Loucy (cell line): ENCODE measurements around the gene FMN1.

Experiments
- H2AFZ ChIP-seq: fragments of 200-600 bp; sonication (generic); 2 replicates; pipeline ENCODE4 v1.6.0; 2016; ENCODE audit warnings: antibody characterized with exemption, mild to moderate bottlenecking, low read length, moderate library complexity
- H3F3A ChIP-seq: fragments of 200-600 bp; 2 replicates; pipeline ENCODE4 v1.6.0; 2016; ENCODE audit warnings: antibody characterized with exemption, low read depth, mild to moderate bottlenecking
- H3K27me3 ChIP-seq: fragments of 200-600 bp; sonication (generic); 2 replicates; pipeline ENCODE4 v1.6.1; 2014; ENCODE audit warnings: low read length, mild to moderate bottlenecking; ENCODE audit not compliant: insufficient read depth, poor library complexity, severe bottlenecking
- H3K36me3 ChIP-seq: fragments of 200-600 bp; sonication (generic); 2 replicates; pipeline ENCODE4 v1.6.1; 2016; ENCODE audit warnings: low read length; ENCODE audit not compliant: insufficient read depth
- H3K4me1 ChIP-seq: fragments of 200-600 bp; sonication (generic); 2 replicates; pipeline ENCODE4 v1.5.1; 2014; ENCODE audit warnings: low read length, mild to moderate bottlenecking; ENCODE audit not compliant: insufficient read depth, poor library complexity, severe bottlenecking
- H3K4me2 ChIP-seq: fragments of 200-600 bp; sonication (generic); 2 replicates; pipeline ENCODE4 v1.6.0; 2014; ENCODE audit warnings: antibody characterized with exemption, low read length, low read depth, mild to moderate bottlenecking; ENCODE audit not compliant: poor library complexity, severe bottlenecking
- H3K4me3 ChIP-seq: fragments of 200-600 bp; sonication (generic); 2 replicates; pipeline ENCODE4 v1.5.1; 2014; ENCODE audit warnings: low read length, mild to moderate bottlenecking, mixed read lengths; ENCODE audit not compliant: poor library complexity, severe bottlenecking
- H3K79me2 ChIP-seq: fragments of 200-600 bp; sonication (generic); 2 replicates; pipeline ENCODE4 v1.6.1; 2014; ENCODE audit warnings: low read length; ENCODE audit not compliant: insufficient read depth
- H3K9ac ChIP-seq: fragments of 200-600 bp; sonication (generic); 2 replicates; pipeline ENCODE4 v1.6.0; 2014; ENCODE audit warnings: mild to moderate bottlenecking, low read depth, low read length, moderate library complexity; ENCODE audit not compliant: poor library complexity, severe bottlenecking
- H3K9me2 ChIP-seq: fragments of 200-600 bp; sonication (generic); replicated peaks from 2 replicates; pipeline ENCODE4 v1.6.1; 2016; ENCODE audit warnings: low read depth, low read length, mixed read lengths
- H3K9me3 ChIP-seq: fragments of 200-600 bp; sonication (generic); 2 replicates; pipeline ENCODE4 v1.6.1; 2014; ENCODE audit warnings: mild to moderate bottlenecking, antibody characterized with exemption, low read length, low read depth; ENCODE audit not compliant: insufficient read depth
- H4K20me1 ChIP-seq: fragments of 200-600 bp; sonication (generic); 2 replicates; pipeline ENCODE4 v1.6.0; 2014; ENCODE audit warnings: antibody characterized with exemption, low read length, mild to moderate bottlenecking; ENCODE audit not compliant: insufficient read depth, poor library complexity, severe bottlenecking
- EZH2phosphoT487 ChIP-seq: fragments of 200-600 bp; IDR thresholded peaks from 2 replicates; pipeline ENCODE4 v1.6.1; 2018; ENCODE audit warnings: antibody characterized with exemption, mild to moderate bottlenecking, moderate library complexity, borderline replicate concordance
- TF ChIP-seq, protein P1 (sequence below): fragments of 200-600 bp; sonication (generic); conservative IDR thresholded peaks from 2 replicates; pipeline ENCODE4 v1.5.1; 2014; ENCODE audit warnings: mild to moderate bottlenecking, antibody characterized with exemption, low read length

The FMN1 gene

DNA sequence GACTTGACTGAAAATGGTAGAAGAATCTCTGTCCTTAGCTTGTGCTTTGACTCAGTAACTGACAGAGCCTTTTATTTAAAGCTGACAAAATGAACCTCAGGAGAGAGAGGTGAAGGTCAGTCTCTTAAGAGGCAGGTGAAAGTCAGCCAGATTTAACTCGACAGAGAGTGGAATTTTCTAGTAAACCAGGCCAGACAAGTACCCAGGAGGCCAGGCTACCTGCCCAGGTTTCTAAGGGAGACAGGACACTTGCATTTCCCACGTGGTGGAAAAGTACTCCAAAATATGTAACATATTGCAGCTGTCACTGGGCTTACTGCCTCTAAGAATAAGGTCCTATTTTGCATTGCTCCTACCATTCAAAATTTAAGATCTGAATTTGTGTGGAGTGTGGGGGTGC is 167.9 kb downstream of the FMN1 start:
- Histone ChIP-seq H3K4me3 (no peak overlapping the region), H3K79me2 (no peaks in the 10 kb centered on the region), H4K20me1 (no peaks in the 10 kb centered on the region), H3K27me3 (no peaks in the 10 kb centered on the region), H3K9me3 (no peaks in the 10 kb centered on the region), H3K4me1 (peaks cover 57% of the 10 kb centered on the region), H3K9me2 (no peaks in the 10 kb centered on the region), H3K36me3 (no peaks in the 10 kb centered on the region), H3K9ac (no peak overlapping the region), H3K4me2 (no peak overlapping the region), H3F3A (no peaks in the 10 kb centered on the region), H2AFZ (no peak overlapping the region)
- no peak for TF ChIP-seq EZH2phosphoT487
- TF ChIP-seq, protein P1, sequence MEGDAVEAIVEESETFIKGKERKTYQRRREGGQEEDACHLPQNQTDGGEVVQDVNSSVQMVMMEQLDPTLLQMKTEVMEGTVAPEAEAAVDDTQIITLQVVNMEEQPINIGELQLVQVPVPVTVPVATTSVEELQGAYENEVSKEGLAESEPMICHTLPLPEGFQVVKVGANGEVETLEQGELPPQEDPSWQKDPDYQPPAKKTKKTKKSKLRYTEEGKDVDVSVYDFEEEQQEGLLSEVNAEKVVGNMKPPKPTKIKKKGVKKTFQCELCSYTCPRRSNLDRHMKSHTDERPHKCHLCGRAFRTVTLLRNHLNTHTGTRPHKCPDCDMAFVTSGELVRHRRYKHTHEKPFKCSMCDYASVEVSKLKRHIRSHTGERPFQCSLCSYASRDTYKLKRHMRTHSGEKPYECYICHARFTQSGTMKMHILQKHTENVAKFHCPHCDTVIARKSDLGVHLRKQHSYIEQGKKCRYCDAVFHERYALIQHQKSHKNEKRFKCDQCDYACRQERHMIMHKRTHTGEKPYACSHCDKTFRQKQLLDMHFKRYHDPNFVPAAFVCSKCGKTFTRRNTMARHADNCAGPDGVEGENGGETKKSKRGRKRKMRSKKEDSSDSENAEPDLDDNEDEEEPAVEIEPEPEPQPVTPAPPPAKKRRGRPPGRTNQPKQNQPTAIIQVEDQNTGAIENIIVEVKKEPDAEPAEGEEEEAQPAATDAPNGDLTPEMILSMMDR: no peak

GRCh38 chr15:33022629-33023028 is 171.9 kb downstream of the FMN1 start:
- Histone ChIP-seq H3K9me2 (no peaks in the 10 kb centered on the region), H4K20me1 (no peaks in the 10 kb centered on the region), H3K79me2 (no peaks in the 10 kb centered on the region), H3K4me2 (peak overlapping the region; percentile 52), H3K4me3 (peak overlapping the region; percentile 21), H2AFZ (no peak overlapping the region), H3K9ac (peak overlapping the region; percentile 46), H3K36me3 (no peaks in the 10 kb centered on the region), H3K27me3 (no peaks in the 10 kb centered on the region), H3F3A (no peaks in the 10 kb centered on the region), H3K9me3 (no peaks in the 10 kb centered on the region), H3K4me1 (peaks cover 31% of the 10 kb centered on the region)
- TF ChIP-seq, protein P1: no peak
- TF ChIP-seq EZH2phosphoT487: no peak

GRCh38 chr15:33021806-33022389 is 172.6 kb downstream of the FMN1 start:
- Histone ChIP-seq H3K9me2 (no peaks in the 10 kb centered on the region), H2AFZ (no peak overlapping the region), H3K27me3 (no peaks in the 10 kb centered on the region), H3K9ac (peak overlapping the region; percentile 46), H3K9me3 (no peaks in the 10 kb centered on the region), H3F3A (no peaks in the 10 kb centered on the region), H3K4me1 (peaks cover 29% of the 10 kb centered on the region), H4K20me1 (no peaks in the 10 kb centered on the region), H3K36me3 (no peaks in the 10 kb centered on the region), H3K4me3 (peak overlapping the region; percentile 21), H3K4me2 (peak overlapping the region; percentile 52), H3K79me2 (no peaks in the 10 kb centered on the region)
- no peak for TF ChIP-seq EZH2phosphoT487
- TF ChIP-seq, protein P1: peak; percentile 84
